ENCODE data around the gene MARCHF4.

- no peak for TF ChIP-seq POU2F2 (IDR thresholded peaks at IDR 0.05; ENCODE audit: low read depth, low read length)
- no peak for TF ChIP-seq POLR2AphosphoS5 (IDR thresholded peaks at IDR 0.05; ENCODE audit: low read depth, low read length)
Observed at GRCh38 chr2:216413882-216414281, 41.6 kb upstream of the MARCHF4 start.

All from GM12891 (cell line).